HG03442 (cell line): Measurements from ENCODE around the gene FFAR1.

Source experiments
- ATAC-seq: cut with Tn5 transposase; IDR thresholded peaks from one replicate; pipeline ENCODE4 v1.9.1; 2021; ENCODE audit warnings: mild to moderate bottlenecking, moderate library complexity; ENCODE audit not compliant: unreplicated experiment

The FFAR1 gene

GRCh38 chr19:35314858-35315470, 32.7 kb upstream of the FFAR1 start:
- no peak for ATAC-seq

GRCh38 chr19:35315883-35316282, 31.8 kb upstream of the FFAR1 start:
- ATAC-seq, result no peak

- ATAC-seq, result no peak
Measured at GRCh38 chr19:35316560-35316959, 31.1 kb upstream of the FFAR1 start.

- no peak for ATAC-seq
Measured at GRCh38 chr19:35317464-35318043, 30.1 kb upstream of the FFAR1 start.

- no peak for ATAC-seq
Measured at GRCh38 chr19:35318679-35319448, 28.8 kb upstream of the FFAR1 start.

- ATAC-seq, result no peak
Measured at GRCh38 chr19:35320065-35320713, 27.5 kb upstream of the FFAR1 start.

GRCh38 chr19:35321291-35321690, 26.4 kb upstream of the FFAR1 start:
- ATAC-seq, result no peak

GRCh38 chr19:35322014-35322413, 25.7 kb upstream of the FFAR1 start:
- ATAC-seq, result no peak

GRCh38 chr19:35327642-35328041, 20.1 kb upstream of the FFAR1 start:
- ATAC-seq, result no peak

GRCh38 chr19:35328851-35329285, 18.8 kb upstream of the FFAR1 start, which contains the start of gene CD22:
TSS of gene CD22 (plus strand) at chr19:35329187. CDS start at chr19:35332041, 2,854 bp downstream.
- ATAC-seq, result no peak

- no peak for ATAC-seq
Measured at GRCh38 chr19:35329323-35329722, 18.4 kb upstream of the FFAR1 start.

- ATAC-seq, result peak; percentile 45
Measured at GRCh38 chr19:35330475-35330874, 17.2 kb upstream of the FFAR1 start.

- no peak for ATAC-seq
Measured at GRCh38 chr19:35331551-35332214, 16.0 kb upstream of the FFAR1 start.

- ATAC-seq, result no peak
Measured at GRCh38 chr19:35332817-35333216, 14.9 kb upstream of the FFAR1 start.

- no peak for ATAC-seq
Measured at GRCh38 chr19:35334144-35334753, 13.5 kb upstream of the FFAR1 start.

- no peak for ATAC-seq
Measured at GRCh38 chr19:35336166-35336955, 11.3 kb upstream of the FFAR1 start.

- no peak for ATAC-seq
Measured at GRCh38 chr19:35337097-35337983, 10.4 kb upstream of the FFAR1 start.

GRCh38 chr19:35337984-35338296, 9.8 kb upstream of the FFAR1 start:
- no peak for ATAC-seq

- ATAC-seq, result no peak
Measured at GRCh38 chr19:35340431-35340830, 7.3 kb upstream of the FFAR1 start.
